Ovary (tissue), 3 donors: Measurements from ENCODE around the gene CD72.

Source experiments
- EP300 ChIP-seq: sonication (generic); formaldehyde crosslinking; IDR thresholded peaks from one replicate; pipeline ENCODE4 v1.6.1; 2017; ENCODE audit warnings: antibody characterized with exemption
- POLR2A ChIP-seq: fragments of 450-650 bp; IDR thresholded peaks from one replicate; pipeline ENCODE4 v1.6.1; 2017; ENCODE audit warnings: antibody characterized with exemption, mild to moderate bottlenecking, moderate library complexity
- TF ChIP-seq, protein P1 (sequence below), 3 donors: fragments of 450-650 bp in 2 of 3; fragments of 200-600 bp in 1 of 3; IDR thresholded peaks; one replicate each; pipeline versions ENCODE4 v1.5.1 to v1.8.0; 2016 to 2022; ENCODE audit warnings: antibody characterized with exemption in 3 of 3, mild to moderate bottlenecking in 1 of 3
- donor health status: DM: no; HTN: no; CAD: no.

- TF ChIP-seq, protein P1, sequence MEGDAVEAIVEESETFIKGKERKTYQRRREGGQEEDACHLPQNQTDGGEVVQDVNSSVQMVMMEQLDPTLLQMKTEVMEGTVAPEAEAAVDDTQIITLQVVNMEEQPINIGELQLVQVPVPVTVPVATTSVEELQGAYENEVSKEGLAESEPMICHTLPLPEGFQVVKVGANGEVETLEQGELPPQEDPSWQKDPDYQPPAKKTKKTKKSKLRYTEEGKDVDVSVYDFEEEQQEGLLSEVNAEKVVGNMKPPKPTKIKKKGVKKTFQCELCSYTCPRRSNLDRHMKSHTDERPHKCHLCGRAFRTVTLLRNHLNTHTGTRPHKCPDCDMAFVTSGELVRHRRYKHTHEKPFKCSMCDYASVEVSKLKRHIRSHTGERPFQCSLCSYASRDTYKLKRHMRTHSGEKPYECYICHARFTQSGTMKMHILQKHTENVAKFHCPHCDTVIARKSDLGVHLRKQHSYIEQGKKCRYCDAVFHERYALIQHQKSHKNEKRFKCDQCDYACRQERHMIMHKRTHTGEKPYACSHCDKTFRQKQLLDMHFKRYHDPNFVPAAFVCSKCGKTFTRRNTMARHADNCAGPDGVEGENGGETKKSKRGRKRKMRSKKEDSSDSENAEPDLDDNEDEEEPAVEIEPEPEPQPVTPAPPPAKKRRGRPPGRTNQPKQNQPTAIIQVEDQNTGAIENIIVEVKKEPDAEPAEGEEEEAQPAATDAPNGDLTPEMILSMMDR (IDR thresholded peaks at IDR 0.05), result peak; percentile 95 to 99 (median 98)
- TF ChIP-seq POLR2A (peak; percentile 49), EP300 (no peak)
Measured at GRCh38 chr9:35603986-35604577, 14.1 kb downstream of the CD72 start.
